HG02870 (cell line): ENCODE data around the gene RETREG2.

Experiments
- ATAC-seq: cut with Tn5 transposase; IDR thresholded peaks from one replicate; pipeline ENCODE4 v1.9.1; 2021; ENCODE audit warnings: mild to moderate bottlenecking, moderate library complexity; ENCODE audit not compliant: unreplicated experiment

RETREG2 gene

GRCh38 chr2:219213486-219214071, 35.5 kb downstream of the RETREG2 start:
- ATAC-seq = no peak

DNA sequence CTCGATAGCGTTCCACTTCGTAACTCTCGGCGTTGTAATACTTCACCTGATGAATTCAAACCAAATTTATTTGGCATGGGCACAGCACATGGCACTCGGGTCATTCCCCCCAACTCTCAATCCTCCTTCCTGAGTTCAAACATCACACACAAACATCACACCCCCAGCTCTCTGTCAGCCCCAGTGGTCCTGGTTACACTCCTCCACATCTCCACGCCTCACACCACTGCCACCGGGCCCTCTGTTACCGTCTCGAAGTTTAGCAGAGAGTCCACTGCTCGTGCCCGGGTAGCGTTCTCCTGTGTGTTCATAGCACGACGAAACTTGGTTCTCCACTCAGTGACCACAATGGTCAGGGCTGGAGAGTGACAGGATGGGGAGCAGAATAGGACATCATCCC, 36.1 kb downstream of the RETREG2 start:
- no peak for ATAC-seq

DNA sequence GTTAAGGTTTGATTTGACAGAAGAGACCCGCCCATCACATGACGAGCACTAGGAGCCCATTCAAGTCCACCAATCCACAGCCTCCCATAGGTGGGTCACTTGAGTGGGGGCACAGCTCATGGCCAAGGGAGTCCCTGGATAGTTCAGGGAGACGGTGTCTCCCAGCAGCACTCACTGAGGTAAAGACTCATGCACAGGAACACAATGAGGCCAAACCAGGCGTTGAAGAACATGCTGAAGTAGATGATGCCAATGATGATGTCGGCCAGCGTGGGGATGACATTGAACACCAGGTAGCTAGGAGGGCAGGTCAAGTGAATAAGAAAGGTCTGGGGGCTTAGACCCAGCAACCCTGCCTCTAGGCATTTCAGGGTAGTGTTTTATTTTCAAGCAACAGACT, 36.7 kb downstream of the RETREG2 start:
- ATAC-seq = no peak

DNA sequence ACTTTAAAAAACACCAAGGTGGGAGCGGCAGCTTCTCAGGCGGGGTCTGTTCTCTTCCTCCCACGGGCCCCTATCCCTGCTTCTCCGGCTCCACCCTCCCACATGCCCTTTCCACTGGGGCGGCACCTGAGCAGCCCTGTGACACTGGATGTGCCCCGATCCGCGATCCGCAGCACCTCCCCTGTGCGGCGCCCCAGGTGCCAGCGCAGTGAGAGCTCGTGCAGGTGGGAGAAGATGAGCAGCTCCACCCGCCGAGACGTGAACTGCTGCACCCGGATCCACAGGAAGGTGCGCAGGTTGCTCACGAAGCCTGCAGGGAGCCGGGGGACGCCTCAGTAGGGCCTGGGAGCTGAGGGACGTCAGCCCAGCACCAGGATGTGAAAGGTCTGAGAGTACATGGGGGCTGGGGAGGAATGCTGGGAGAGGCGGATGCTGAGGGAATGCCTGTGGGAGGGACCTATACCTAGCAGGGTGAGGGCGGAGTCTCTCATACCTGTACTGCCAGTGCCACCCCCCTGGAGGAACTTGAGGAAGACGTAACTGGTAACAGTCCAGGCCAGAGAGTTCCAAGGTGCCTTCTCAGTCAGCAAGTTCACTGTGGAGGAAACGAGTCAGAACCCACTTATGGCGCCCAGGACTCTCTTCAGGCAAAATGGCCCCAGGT, 37.9 kb downstream of the RETREG2 start:
- ATAC-seq = no peak

DNA sequence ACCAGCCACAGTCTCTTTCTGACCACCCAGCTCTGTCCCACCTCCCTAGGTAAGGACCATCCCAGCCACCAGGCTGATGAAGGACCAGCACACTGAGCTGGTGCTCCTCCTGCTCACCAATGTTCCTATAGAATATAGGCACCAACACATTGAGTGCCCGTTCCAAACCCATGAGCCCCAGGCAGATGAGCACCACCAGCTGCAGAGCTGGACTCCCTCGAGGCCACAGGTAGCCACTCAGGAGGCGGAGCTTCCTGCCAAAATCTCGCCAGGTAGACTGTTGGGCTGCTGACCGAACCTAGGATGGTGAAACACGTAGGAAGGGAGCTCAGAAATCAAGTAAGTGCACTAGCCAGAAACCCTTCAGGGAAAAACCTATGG, 38.5 kb downstream of the RETREG2 start:
- ATAC-seq = no peak

GRCh38 chr2:219218217-219218731, 40.2 kb downstream of the RETREG2 start:
- peak; percentile 25 for ATAC-seq

DNA sequence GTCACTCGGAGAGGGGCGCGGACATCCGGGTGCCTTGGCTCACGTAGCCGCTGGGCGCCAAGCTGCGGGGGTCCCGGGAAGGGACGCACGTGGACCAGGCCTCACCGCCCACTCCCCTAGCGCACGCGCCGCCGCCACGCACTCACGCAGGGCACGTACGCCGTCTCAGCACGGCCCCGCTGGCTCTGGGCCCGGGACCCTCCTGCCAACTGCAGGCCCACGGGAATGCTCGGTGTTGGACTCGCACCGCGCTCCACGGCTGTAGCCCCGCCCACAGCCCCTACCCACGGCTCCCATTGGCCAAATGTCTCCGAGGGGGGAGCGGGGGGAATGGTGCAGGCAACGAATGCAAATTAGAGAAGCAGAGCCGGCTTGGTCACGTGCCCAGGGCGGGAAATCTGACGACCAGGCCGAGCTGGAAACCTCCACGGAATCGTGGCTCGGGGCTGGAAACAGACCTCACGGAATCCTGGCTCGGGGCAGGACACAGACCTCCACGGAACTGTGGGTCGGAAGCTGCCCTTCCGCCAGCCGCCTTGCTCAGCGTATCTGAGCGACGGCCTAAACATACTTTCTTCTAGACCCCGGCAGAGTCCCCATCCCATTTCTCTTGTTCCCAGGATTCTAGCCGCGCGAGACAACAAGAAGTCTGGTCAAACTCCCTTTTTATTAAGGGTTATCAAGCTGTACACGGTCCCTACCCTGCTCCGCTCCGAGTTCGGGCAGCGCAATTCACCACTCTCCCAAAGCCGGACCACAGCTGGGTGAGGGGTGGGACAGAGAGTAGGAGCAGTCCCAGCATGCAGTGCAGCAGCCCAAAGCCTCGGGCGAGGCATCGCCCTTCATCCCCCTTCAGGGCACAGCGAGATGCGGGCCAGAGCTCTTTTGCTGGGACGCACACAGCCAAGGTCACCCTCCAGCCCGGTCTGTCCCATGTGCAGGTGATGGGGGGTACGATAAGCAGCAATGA, 40.9 kb downstream of the RETREG2 start, which contains the start of gene ABCB6:
ABCB6 (minus strand) TSS at position 227 of the 970 bp plus-strand sequence. CDS start 285 bp downstream, outside the sequence.
- ATAC-seq = peak; percentile 70

DNA sequence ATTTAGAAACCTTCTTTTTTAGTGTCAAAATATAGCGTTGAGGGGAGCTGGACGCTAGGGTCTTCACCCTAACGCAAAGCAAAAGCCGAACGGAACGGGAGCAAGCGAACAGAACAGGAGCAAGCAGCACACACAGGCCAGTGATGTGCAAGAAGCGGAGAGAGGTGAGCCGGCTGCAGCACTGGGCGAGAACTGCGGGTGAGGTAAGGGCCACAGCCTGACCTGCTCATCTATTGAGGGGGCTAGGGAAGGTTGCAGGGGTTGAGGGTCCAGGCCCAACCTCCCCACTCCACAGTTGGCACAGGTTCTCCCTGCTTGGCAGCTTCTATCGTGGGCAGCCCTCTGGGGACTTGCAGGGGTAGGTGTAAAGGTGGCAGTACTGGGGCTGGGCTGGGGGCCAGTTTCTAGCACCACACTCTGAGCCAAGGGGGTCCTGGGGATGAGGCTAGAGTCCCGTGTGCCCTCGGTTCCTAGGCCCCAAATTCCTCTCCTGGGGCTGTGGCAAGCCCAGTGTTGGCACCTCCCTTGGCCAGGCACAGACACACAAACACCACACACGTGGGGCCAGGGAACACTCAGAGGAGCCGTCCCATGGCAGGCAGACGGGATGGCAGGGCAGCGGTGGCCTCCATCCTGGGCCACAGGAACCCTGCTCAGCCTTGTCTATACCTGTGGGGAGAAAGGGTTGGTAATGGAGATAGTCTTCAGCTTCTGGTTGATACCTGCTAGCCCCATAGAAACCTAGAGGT, 41.9 kb downstream of the RETREG2 start:
- ATAC-seq = no peak

GRCh38 chr2:219220652-219221402, 42.8 kb downstream of the RETREG2 start:
- no peak for ATAC-seq

- ATAC-seq = no peak
These were observed 44.0 kb downstream of the RETREG2 start for GRCh38 chr2:219221957-219222518.

- no peak for ATAC-seq
These were observed 45.9 kb downstream of the RETREG2 start for GRCh38 chr2:219223831-219224610.

- no peak for ATAC-seq
These were observed 47.3 kb downstream of the RETREG2 start for GRCh38 chr2:219225350-219225749.

DNA sequence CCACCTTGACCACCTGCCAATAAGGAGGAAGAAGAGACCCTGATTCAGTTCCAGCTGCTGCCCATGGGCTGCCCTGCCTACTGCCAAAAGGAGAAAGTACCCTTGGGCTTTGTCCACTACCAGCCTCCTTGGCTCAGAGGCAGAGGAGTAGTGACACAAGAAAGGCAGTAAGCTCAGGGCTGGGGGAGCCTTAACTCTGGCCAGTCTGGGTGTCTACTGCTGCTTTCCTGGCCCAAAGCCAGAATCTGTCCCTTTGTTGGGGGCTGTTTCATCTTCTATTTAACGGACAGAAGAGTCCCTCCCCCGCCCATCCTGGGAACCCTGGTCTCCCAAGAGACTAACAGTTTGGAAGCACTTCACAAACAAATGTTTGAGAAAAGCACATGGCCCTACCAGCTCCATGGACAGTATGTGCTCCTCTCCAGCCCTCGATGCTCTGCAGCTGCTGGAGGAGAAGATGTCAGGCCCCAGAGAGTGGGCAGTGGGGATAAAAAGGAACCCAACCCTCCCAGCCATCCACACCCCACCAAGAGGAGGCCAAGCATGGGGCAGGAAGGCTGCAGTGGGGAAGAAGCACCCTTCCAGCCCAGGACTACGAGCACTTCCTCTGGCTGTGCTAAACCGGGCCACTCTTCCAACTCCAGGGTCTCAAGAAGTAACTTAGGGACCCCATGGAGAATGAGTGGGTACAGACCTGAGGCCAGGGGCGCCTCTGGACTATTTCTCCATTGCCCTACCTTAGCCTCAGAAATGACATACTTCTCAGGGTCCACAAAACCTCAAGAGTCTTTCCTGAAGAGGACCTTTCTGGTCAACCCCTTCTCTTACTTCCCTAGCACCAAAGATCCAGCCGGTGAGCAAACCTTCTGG, 50.2 kb downstream of the RETREG2 start:
- ATAC-seq = no peak

DNA sequence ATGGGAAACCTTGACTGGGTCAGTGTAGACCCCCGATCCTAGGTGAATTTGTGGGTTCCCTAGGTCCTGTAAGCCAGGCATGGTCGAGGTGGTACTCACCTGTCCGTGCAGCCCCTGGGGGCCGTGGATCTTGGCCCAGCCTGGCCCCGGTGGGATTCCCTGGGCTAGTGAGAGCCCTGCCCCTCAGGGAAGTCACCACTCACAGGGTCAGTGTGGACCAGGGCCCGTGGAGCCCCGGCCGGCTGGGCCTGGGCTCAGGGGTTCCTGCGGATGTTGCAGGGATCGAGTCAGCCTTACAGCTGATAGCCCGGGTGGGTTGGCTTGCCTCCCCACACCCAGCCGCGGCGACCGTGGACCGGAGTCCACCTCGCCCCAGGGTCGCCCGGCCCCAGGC, 50.8 kb downstream of the RETREG2 start:
- ATAC-seq = no peak

- ATAC-seq = peak; percentile 97
These were observed 51.4 kb downstream of the RETREG2 start, which contains the start of the genes ANKZF1 and ATG9A for GRCh38 chr2:219229305-219230058. Gene ANKZF1 (plus strand): TSS chr2:219229806. CDS start chr2:219230258, 452 bp downstream. Gene ATG9A (minus strand): TSS chr2:219229636. CDS start chr2:219228024, 1,612 bp downstream.

GRCh38 chr2:219230059-219230540, 52.0 kb downstream of the RETREG2 start:
- ATAC-seq = no peak

- ATAC-seq = no peak
These were observed 56.3 kb downstream of the RETREG2 start for GRCh38 chr2:219234331-219234730.
